ENCODE results near the gene UBD. TPM values are rescaled to one million over a fixed set of nuclear protein-coding genes. Genes with fewer than 3 reads are reported as not detected.

UBD gene
- polyA plus RNA-seq, 1 donor (not counting 4 experiments of a cell fraction or from before 2014, with no cell fraction given): not detected

DNA sequence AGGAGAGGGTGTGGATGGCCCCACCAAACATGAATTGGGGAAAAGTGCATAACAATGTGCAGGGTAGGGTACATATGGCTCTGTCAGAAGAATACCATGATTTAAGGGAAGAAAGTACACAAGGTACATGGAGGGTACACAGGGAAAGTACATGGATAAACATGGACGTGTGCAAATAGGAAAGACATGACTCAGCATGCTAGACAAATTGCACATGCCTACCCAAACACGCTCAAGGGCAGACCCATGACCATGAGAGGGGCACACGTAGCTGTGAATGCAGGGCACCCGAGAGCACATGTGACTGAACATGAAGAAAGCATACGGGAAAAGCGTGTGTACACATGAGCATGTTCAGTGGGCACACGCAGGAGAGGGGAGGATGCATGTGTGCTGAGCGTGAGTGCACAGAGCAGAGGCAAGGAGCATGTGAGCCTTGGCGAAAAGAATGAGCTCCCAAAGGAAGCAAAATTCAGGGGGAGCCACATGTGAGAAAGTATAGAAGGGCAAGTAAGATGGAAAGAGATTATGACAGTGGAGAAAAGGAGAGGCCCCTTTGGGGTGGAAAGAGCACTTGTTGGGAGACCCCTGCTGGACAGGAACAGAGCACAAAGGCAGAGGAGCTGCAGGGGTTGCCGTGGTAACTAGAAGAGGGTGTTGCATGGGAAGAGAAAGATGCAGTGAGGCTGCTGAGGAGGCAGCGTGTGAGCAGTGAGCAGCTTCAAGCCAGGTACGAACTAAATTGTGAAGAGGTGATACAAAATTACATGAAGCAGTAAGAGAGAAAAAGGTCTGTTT is 43.2 kb upstream of the UBD start:
- Histone ChIP-seq H3K9ac (ENCODE audit: control insufficient read depth, extremely low read depth, insufficient read depth, low read length) (no peak overlapping the region), H3K36me3 (ENCODE audit: control insufficient read depth in 2 of 2, extremely low read depth in 1 of 2, insufficient read depth in 2 of 2, low read length in 2 of 2) (peaks cover 41% of the 10 kb centered on the region in 2 experiments)

DNA sequence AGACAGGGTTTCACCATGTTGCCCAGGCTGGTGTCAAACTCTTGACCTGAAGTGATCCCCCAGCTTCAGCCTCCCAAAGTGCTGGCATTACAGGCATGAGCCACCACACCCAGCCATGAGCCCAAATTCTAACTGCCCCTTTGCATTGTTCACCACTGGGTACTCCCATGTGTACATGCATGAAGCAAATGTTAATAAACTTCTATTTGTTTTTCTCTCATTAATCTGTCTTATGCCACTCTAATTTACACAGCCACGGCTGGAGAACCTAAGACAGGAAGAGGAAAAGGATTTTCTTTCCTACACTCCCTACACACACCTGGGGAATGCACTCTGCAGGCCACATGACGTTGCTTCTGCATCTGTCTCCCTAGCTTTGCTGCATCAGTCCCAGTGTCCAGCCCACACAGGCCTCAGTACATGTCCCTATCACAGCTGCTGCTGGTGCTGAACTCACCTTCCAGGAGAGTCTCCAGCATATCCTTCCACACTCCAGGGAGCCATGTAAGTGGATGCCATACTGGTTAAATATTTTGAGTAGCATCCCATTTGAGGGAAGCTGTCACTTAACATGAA is 38.7 kb upstream of the UBD start:
- Histone ChIP-seq H3K9ac (ENCODE audit: control insufficient read depth, extremely low read depth, insufficient read depth, low read length) (no peak overlapping the region), H3K36me3 (ENCODE audit: control insufficient read depth in 2 of 2, extremely low read depth in 1 of 2, insufficient read depth in 2 of 2, low read length in 2 of 2) (peaks cover 4 to 21% of the 10 kb centered on the region in 2 experiments), H3K9me3 (ENCODE audit: control insufficient read depth, low read depth, low read length) (no peaks in the 10 kb centered on the region), H3K27me3 (ENCODE audit: control insufficient read depth, extremely low read depth, insufficient read depth, low read length) (no peaks in the 10 kb centered on the region), H4K20me1 (ENCODE audit: control insufficient read depth, extremely low read depth, insufficient read depth, low read length) (no peaks in the 10 kb centered on the region), H3K79me2 (ENCODE audit: control insufficient read depth, insufficient read depth, low read length) (no peaks in the 10 kb centered on the region), H3K4me2 (ENCODE audit: control insufficient read depth, extremely low read depth, insufficient read depth, low read depth, low read length) (no peak overlapping the region), H2AFZ (ENCODE audit: control insufficient read depth, low read length) (no peak overlapping the region), H3K27ac (ENCODE audit: control insufficient read depth, insufficient read depth, low read length) (no peak overlapping the region), H3K4me3 (ENCODE audit: control insufficient read depth in 2 of 3, extremely low read depth in 1 of 3, insufficient read depth in 2 of 3, low read depth in 1 of 3, low read length in 3 of 3) (no peak overlapping the region), H3K4me1 (ENCODE audit: control insufficient read depth, extremely low read depth, insufficient read depth, low read length) (no peaks in the 10 kb centered on the region), H3K9me1 (ENCODE audit: control insufficient read depth, extremely low read depth, insufficient read depth, low read length) (no peaks in the 10 kb centered on the region)
- no peak for TF ChIP-seq CTCF (optimal IDR thresholded peaks at IDR 0.05 in 1 of 3, IDR thresholded peaks at IDR 0.05 in 1 of 3, conservative IDR thresholded peaks at IDR 0.05 in 1 of 3; ENCODE audit: extremely low read depth in 1 of 3, insufficient read depth in 2 of 3, low read length in 3 of 3)
- no peak for TF ChIP-seq EZH2 (IDR thresholded peaks at IDR 0.05; ENCODE audit: low read length)
- no peak for FAIRE-seq
- dilution Hi-C loops (cut with MboI; ENCODE audit: extremely low pct_ligation_motif_present, low sequenced_read_pairs): loop anchor here (10.0 kb wide), 1 partner anchor 213 kb away; no protein-coding TSS in a partner anchor
- DNase-seq (ENCODE audit: low read depth, low spot score): no peak

More for the DNA sequence above, 43.2 kb upstream of the UBD start:
- H4K20me1 ChIP-seq (ENCODE audit: control insufficient read depth, extremely low read depth, insufficient read depth, low read length): no peaks in the 10 kb centered on the region
- no peak overlapping the region for H2AFZ ChIP-seq (ENCODE audit: control insufficient read depth, low read length)
- dilution Hi-C loops (cut with MboI; ENCODE audit: extremely low pct_ligation_motif_present, low sequenced_read_pairs): no loop called here
- no peak overlapping the region for H3K27ac ChIP-seq (ENCODE audit: control insufficient read depth, insufficient read depth, low read length)
- DNase-seq (ENCODE audit: low read depth, low spot score): no peak
- H3K4me2 ChIP-seq (ENCODE audit: control insufficient read depth, extremely low read depth, insufficient read depth, low read depth, low read length): no peak overlapping the region
- H3K4me1 ChIP-seq (ENCODE audit: control insufficient read depth, extremely low read depth, insufficient read depth, low read length): no peaks in the 10 kb centered on the region
- FAIRE-seq: no peak
- TF ChIP-seq CTCF (optimal IDR thresholded peaks at IDR 0.05 in 1 of 3, IDR thresholded peaks at IDR 0.05 in 1 of 3, conservative IDR thresholded peaks at IDR 0.05 in 1 of 3; ENCODE audit: extremely low read depth in 1 of 3, insufficient read depth in 2 of 3, low read length in 3 of 3): no peak
- TF ChIP-seq EZH2 (IDR thresholded peaks at IDR 0.05; ENCODE audit: low read length): no peak
- no peaks in the 10 kb centered on the region for H3K27me3 ChIP-seq (ENCODE audit: control insufficient read depth, extremely low read depth, insufficient read depth, low read length)
- H3K9me3 ChIP-seq (ENCODE audit: control insufficient read depth, low read depth, low read length): no peaks in the 10 kb centered on the region
- H3K9me1 ChIP-seq (ENCODE audit: control insufficient read depth, extremely low read depth, insufficient read depth, low read length): no peaks in the 10 kb centered on the region
- H3K79me2 ChIP-seq (ENCODE audit: control insufficient read depth, insufficient read depth, low read length): no peaks in the 10 kb centered on the region
- no peak overlapping the region for H3K4me3 ChIP-seq (ENCODE audit: control insufficient read depth in 2 of 3, extremely low read depth in 1 of 3, insufficient read depth in 2 of 3, low read depth in 1 of 3, low read length in 3 of 3)

Measured in keratinocyte (primary cell).